Activated CD8-positive, alpha-beta memory T cell treated with anti-CD3 and anti-CD28 coated beads for 36 hours (primary cell): Measurements from ENCODE around the gene SMIM10L2A. TPM values are rescaled to one million over a fixed set of nuclear protein-coding genes. Genes with fewer than 3 reads are reported as not detected.
"Not testable (repeated sequence)": the region's sequence is repeated elsewhere in the genome, so short reads cannot be mapped to it uniquely, and the experiment has no call there.

Experiments
- CTCF ChIA-PET: fragments of 350-600 bp; sonication (Branson Sonifier 250); formaldehyde crosslinking; loops from one replicate; lab custom pipeline; 2021; ENCODE audit warnings: antibody characterized with exemption; lab: Charles Lee
- POLR2A ChIA-PET: fragments of 350-600 bp; sonication (Branson Sonifier 250); formaldehyde crosslinking; loops from one replicate; lab custom pipeline; 2021; ENCODE audit warnings: antibody characterized with exemption; lab: Charles Lee
- total RNA-seq, 2 experiments: library from RNA; stranded (reverse); gene quantifications; one replicate each; pipeline ENCODE4 v1.2.3, GENCODE V29; 2021

The SMIM10L2A gene
- total RNA-seq, 2 experiments from 2014 or later, result 0.38 to 0.61 TPM

- CTCF ChIA-PET, result no interaction called here
Observed at GRCh38 chrX:135420831-135421230, 913 bp upstream of the SMIM10L2A start.

GRCh38 chrX:135421537-135421931, 210 bp upstream of the SMIM10L2A start:
- ChIA-PET POLR2A (interaction anchor here (0.6 kb wide), 1 partner anchor 11 kb away, joined by 3 read pairs; no protein-coding TSS in a partner anchor), CTCF (no interaction called here)

More at GRCh38 chrX:135420831-135421230, 913 bp upstream of the SMIM10L2A start:
- POLR2A ChIA-PET, result interaction anchor here (0.6 kb wide), 1 partner anchor 12 kb away, joined by 3 read pairs; no protein-coding TSS in a partner anchor

GRCh38 chrX:135422810-135423168, 1.0 kb downstream of the SMIM10L2A start:
- POLR2A ChIA-PET, CTCF ChIA-PET: not testable (repeated sequence)

GRCh38 chrX:135423173-135423864, 1.6 kb downstream of the SMIM10L2A start:
- CTCF ChIA-PET, result not testable (repeated sequence)

GRCh38 chrX:135424469-135424868, 2.7 kb downstream of the SMIM10L2A start:
- CTCF ChIA-PET, result no interaction called here
- POLR2A ChIA-PET, result no interaction called here

More at GRCh38 chrX:135423173-135423864, 1.6 kb downstream of the SMIM10L2A start:
- POLR2A ChIA-PET, result not testable (repeated sequence)

GRCh38 chrX:135425026-135425965, 3.6 kb downstream of the SMIM10L2A start:
- POLR2A ChIA-PET, result no interaction called here

GRCh38 chrX:135429429-135429828, 7.7 kb downstream of the SMIM10L2A start:
- ChIA-PET POLR2A (no interaction called here), CTCF (no interaction called here)

More at GRCh38 chrX:135425026-135425965, 3.6 kb downstream of the SMIM10L2A start:
- CTCF ChIA-PET, result no interaction called here

GRCh38 chrX:135431886-135432285, 10.1 kb downstream of the SMIM10L2A start:
- POLR2A ChIA-PET, result no interaction called here
- CTCF ChIA-PET, result no interaction called here

GRCh38 chrX:135432453-135432852, 10.7 kb downstream of the SMIM10L2A start:
- ChIA-PET CTCF (no interaction called here), POLR2A (interaction anchor here (0.8 kb wide), 1 partner anchor 11 kb away, joined by 3 read pairs; no protein-coding TSS in a partner anchor)

- POLR2A ChIA-PET, result interaction anchor here (0.8 kb wide), 1 partner anchor 12 kb away, joined by 3 read pairs; no protein-coding TSS in a partner anchor
- CTCF ChIA-PET, result no interaction called here
Observed at GRCh38 chrX:135432881-135433521, 11.3 kb downstream of the SMIM10L2A start.

GRCh38 chrX:135433531-135434257, 11.9 kb downstream of the SMIM10L2A start:
- POLR2A ChIA-PET, result no interaction called here

GRCh38 chrX:135434258-135435138, 12.8 kb downstream of the SMIM10L2A start:
- CTCF ChIA-PET, result no interaction called here

More at GRCh38 chrX:135433531-135434257, 11.9 kb downstream of the SMIM10L2A start:
- CTCF ChIA-PET, result no interaction called here

GRCh38 chrX:135435139-135435922, 13.6 kb downstream of the SMIM10L2A start:
- ChIA-PET POLR2A (interaction anchor here (0.5 kb wide), 1 partner anchor 673 kb away, joined by 3 read pairs; no protein-coding TSS in a partner anchor), CTCF (no interaction called here)

More at GRCh38 chrX:135434258-135435138, 12.8 kb downstream of the SMIM10L2A start:
- POLR2A ChIA-PET, result interaction anchor here (0.5 kb wide), 1 partner anchor 674 kb away, joined by 3 read pairs; no protein-coding TSS in a partner anchor

- POLR2A ChIA-PET, result no interaction called here
- CTCF ChIA-PET, result no interaction called here
Observed at GRCh38 chrX:135435933-135436332, 14.2 kb downstream of the SMIM10L2A start.

- CTCF ChIA-PET, result no interaction called here
- POLR2A ChIA-PET, result no interaction called here
Observed at GRCh38 chrX:135436456-135436855, 14.7 kb downstream of the SMIM10L2A start.

- CTCF ChIA-PET, result no interaction called here
- POLR2A ChIA-PET, result no interaction called here
Observed at GRCh38 chrX:135436966-135437866, 15.5 kb downstream of the SMIM10L2A start.
